ENCODE data around the gene INTS11. TPM values are rescaled to one million over a fixed set of nuclear protein-coding genes. Genes with fewer than 3 reads are reported as not detected.

Gene INTS11
- total RNA-seq, 1 donor from 2014 or later: 84.8 TPM

DNA sequence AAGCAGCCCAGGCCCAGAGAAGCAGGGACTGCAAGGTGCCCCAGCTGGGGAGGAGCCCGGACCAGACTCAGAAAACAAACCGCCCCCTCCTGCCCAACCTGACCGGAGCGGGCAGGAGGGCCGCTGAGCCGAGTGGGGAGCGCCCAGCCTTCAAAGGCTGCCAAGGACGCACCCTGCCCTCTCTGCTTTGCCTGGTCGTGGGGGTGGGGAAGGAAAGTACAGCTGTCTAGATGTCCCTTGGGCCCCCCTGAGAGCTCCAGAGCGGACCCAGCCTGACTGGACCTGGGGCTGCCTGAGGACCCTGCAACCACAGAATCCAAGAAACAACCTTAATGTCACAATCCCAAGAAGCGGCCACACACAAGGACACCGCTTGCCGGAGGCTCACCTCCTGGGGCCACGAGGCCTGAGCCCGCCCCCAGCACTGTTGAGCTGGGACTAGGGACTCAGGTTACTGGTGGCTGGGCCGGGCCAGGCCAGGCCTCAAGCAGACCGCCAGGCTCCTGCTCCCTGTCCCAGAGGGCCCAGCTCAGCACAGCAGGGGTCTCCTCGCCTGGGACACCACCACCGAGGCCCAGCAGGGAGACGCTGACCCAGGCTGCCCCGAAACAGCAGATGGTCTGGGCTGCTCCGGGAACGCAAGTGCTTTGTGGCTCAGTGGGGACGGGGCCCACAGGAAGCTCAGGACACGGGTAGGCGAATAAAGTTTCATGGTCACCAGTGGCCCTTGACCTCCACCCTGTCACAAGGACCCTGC is 23.4 kb upstream of the INTS11 start:
- Histone ChIP-seq H3K27ac (ENCODE audit: low read depth, low read length) (peak overlapping the region; percentile 47), H3K36me3 (ENCODE audit: insufficient read depth, low read length) (peaks cover 6% of the 10 kb centered on the region), H3K9me3 (ENCODE audit: insufficient read depth, low read depth, low read length) (no peaks in the 10 kb centered on the region), H3K4me1 (ENCODE audit: insufficient read depth, low read length) (peaks cover 46% of the 10 kb centered on the region), H3K9ac (ENCODE audit: low read length) (peak overlapping the region; percentile 83), H4K20me1 (ENCODE audit: insufficient read depth, low read length) (peaks cover 69% of the 10 kb centered on the region), H3K4me3 (ENCODE audit: insufficient read depth, low read depth, low read length) (peak overlapping the region; percentile 79), H3K27me3 (ENCODE audit: insufficient read depth, low read length) (no peaks in the 10 kb centered on the region), H3K79me2 (ENCODE audit: insufficient read depth, low read length) (peaks cover 67% of the 10 kb centered on the region), H2AFZ (ENCODE audit: low read depth, low read length) (no peak overlapping the region), H3K4me2 (ENCODE audit: low read length) (peak overlapping the region; percentile 99)
- H3K27me3 Mint-ChIP-seq (ENCODE audit: low read depth, unreplicated experiment): no peaks in the 10 kb centered on the region
- FAIRE-seq (no peak), DNase-seq (ENCODE audit: low read depth) (no peak)
- peaks cover 17% of the 10 kb centered on the region for H3K4me1 Mint-ChIP-seq (ENCODE audit: low read depth, unreplicated experiment)
- H3K36me3 Mint-ChIP-seq (ENCODE audit: low read depth, unreplicated experiment): peaks cover 6% of the 10 kb centered on the region
- no peak for TF ChIP-seq CTCF (IDR thresholded peaks at IDR 0.05; ENCODE audit: insufficient read depth, low read depth, low read length)
- no peak for TF ChIP-seq EZH2 (IDR thresholded peaks at IDR 0.05; ENCODE audit: insufficient read depth, low read length)
- H3K4me3 Mint-ChIP-seq (ENCODE audit: unreplicated experiment): peak overlapping the region; percentile 87
- H3K9me3 Mint-ChIP-seq (ENCODE audit: unreplicated experiment): no peaks in the 10 kb centered on the region
- H3K27ac Mint-ChIP-seq (ENCODE audit: unreplicated experiment): peak overlapping the region; percentile 58

- Histone ChIP-seq H3K36me3 (ENCODE audit: insufficient read depth, low read length) (no peaks in the 10 kb centered on the region), H4K20me1 (ENCODE audit: insufficient read depth, low read length) (peaks cover 69% of the 10 kb centered on the region), H3K27ac (ENCODE audit: low read depth, low read length) (no peak overlapping the region), H3K27me3 (ENCODE audit: insufficient read depth, low read length) (no peaks in the 10 kb centered on the region), H2AFZ (ENCODE audit: low read depth, low read length) (no peak overlapping the region), H3K4me3 (ENCODE audit: insufficient read depth, low read depth, low read length) (peak overlapping the region; percentile 79), H3K79me2 (ENCODE audit: insufficient read depth, low read length) (peaks cover 67% of the 10 kb centered on the region), H3K4me2 (ENCODE audit: low read length) (peak overlapping the region; percentile 99), H3K9me3 (ENCODE audit: insufficient read depth, low read depth, low read length) (no peaks in the 10 kb centered on the region), H3K4me1 (ENCODE audit: insufficient read depth, low read length) (peaks cover 49% of the 10 kb centered on the region), H3K9ac (ENCODE audit: low read length) (peak overlapping the region; percentile 83)
- peak overlapping the region; percentile 87 for H3K4me3 Mint-ChIP-seq (ENCODE audit: unreplicated experiment)
- no peaks in the 10 kb centered on the region for H3K9me3 Mint-ChIP-seq (ENCODE audit: unreplicated experiment)
- H3K4me1 Mint-ChIP-seq (ENCODE audit: low read depth, unreplicated experiment): peaks cover 13% of the 10 kb centered on the region
- no peak for FAIRE-seq
- H3K36me3 Mint-ChIP-seq (ENCODE audit: low read depth, unreplicated experiment): peaks cover 1% of the 10 kb centered on the region
- no peak overlapping the region for H3K27ac Mint-ChIP-seq (ENCODE audit: unreplicated experiment)
- DNase-seq (ENCODE audit: low read depth): no peak
- H3K27me3 Mint-ChIP-seq (ENCODE audit: low read depth, unreplicated experiment): no peaks in the 10 kb centered on the region
- no peak for TF ChIP-seq EZH2 (IDR thresholded peaks at IDR 0.05; ENCODE audit: insufficient read depth, low read length)
These were observed 22.7 kb upstream of the INTS11 start for GRCh38 chr1:1347026-1347595.

DNA sequence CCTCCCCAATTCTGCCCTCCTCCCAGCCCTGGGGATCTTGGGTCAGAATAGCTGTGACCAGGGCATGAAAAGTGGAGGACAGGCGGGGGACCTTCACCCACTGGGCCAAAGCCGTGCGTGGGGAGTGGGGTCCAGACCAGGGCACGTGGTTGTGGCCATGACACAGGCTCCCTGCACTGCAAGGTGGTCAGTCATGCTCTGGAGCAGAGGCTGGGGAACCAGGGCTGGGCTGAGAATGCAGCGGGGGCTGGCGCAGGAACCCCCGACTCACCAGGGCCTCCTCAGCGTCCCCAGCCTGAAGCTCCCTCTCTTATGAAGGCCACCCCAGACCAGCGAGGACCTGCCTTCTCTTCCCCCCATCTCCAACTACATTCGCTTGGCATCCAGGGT is 22.0 kb upstream of the INTS11 start:
- Histone ChIP-seq H3K9ac (ENCODE audit: low read length) (no peak overlapping the region), H3K4me3 (ENCODE audit: insufficient read depth, low read depth, low read length) (no peak overlapping the region), H3K9me3 (ENCODE audit: insufficient read depth, low read depth, low read length) (no peaks in the 10 kb centered on the region), H2AFZ (ENCODE audit: low read depth, low read length) (no peak overlapping the region), H3K4me2 (ENCODE audit: low read length) (peak overlapping the region; percentile 99), H3K4me1 (ENCODE audit: insufficient read depth, low read length) (peaks cover 47% of the 10 kb centered on the region), H4K20me1 (ENCODE audit: insufficient read depth, low read length) (peaks cover 69% of the 10 kb centered on the region), H3K27ac (ENCODE audit: low read depth, low read length) (no peak overlapping the region), H3K36me3 (ENCODE audit: insufficient read depth, low read length) (no peaks in the 10 kb centered on the region), H3K27me3 (ENCODE audit: insufficient read depth, low read length) (no peaks in the 10 kb centered on the region), H3K79me2 (ENCODE audit: insufficient read depth, low read length) (peaks cover 68% of the 10 kb centered on the region)
- H3K27me3 Mint-ChIP-seq (ENCODE audit: low read depth, unreplicated experiment): no peaks in the 10 kb centered on the region
- TF ChIP-seq EZH2 (IDR thresholded peaks at IDR 0.05; ENCODE audit: insufficient read depth, low read length) (no peak), CTCF (IDR thresholded peaks at IDR 0.05; ENCODE audit: insufficient read depth, low read depth, low read length) (no peak)
- no peaks in the 10 kb centered on the region for H3K36me3 Mint-ChIP-seq (ENCODE audit: low read depth, unreplicated experiment)
- DNase-seq (ENCODE audit: low read depth) (no peak), FAIRE-seq (no peak)
- no peaks in the 10 kb centered on the region for H3K9me3 Mint-ChIP-seq (ENCODE audit: unreplicated experiment)
- H3K4me3 Mint-ChIP-seq (ENCODE audit: unreplicated experiment): peak overlapping the region; percentile 87
- no peak overlapping the region for H3K27ac Mint-ChIP-seq (ENCODE audit: unreplicated experiment)
- peaks cover 10% of the 10 kb centered on the region for H3K4me1 Mint-ChIP-seq (ENCODE audit: low read depth, unreplicated experiment)

All from astrocyte (in vitro differentiated cells and primary cell).